Measurements from ENCODE around the gene ISCA2.

ISCA2 gene

GRCh38 chr14:74541225-74541624, 47.7 kb downstream of the ISCA2 start:
- in situ Hi-C loops (cut with HindIII; ENCODE audit: low pct_ligation_motif_present, low pct_unique_long_range_greater_than_20kb, low sequenced_read_pairs), result no loop called here
- no peak for DNase-seq

- in situ Hi-C loops (cut with HindIII; ENCODE audit: low pct_ligation_motif_present, low pct_unique_long_range_greater_than_20kb, low sequenced_read_pairs), result no loop called here
These were observed 48.6 kb downstream of the ISCA2 start for GRCh38 chr14:74542056-74542685.

GRCh38 chr14:74543771-74544438, 50.3 kb downstream of the ISCA2 start:
- no peak for DNase-seq
- in situ Hi-C loops (cut with HindIII; ENCODE audit: low pct_ligation_motif_present, low pct_unique_long_range_greater_than_20kb, low sequenced_read_pairs), result no loop called here

More at GRCh38 chr14:74542056-74542685, 48.6 kb downstream of the ISCA2 start:
- no peak for DNase-seq

GRCh38 chr14:74545386-74545785, 51.8 kb downstream of the ISCA2 start:
- DNase-seq, result no peak
- in situ Hi-C loops (cut with HindIII; ENCODE audit: low pct_ligation_motif_present, low pct_unique_long_range_greater_than_20kb, low sequenced_read_pairs), result no loop called here

- in situ Hi-C loops (cut with HindIII; ENCODE audit: low pct_ligation_motif_present, low pct_unique_long_range_greater_than_20kb, low sequenced_read_pairs), result no loop called here
- DNase-seq, result no peak
These were observed 52.9 kb downstream of the ISCA2 start for GRCh38 chr14:74546416-74546815.
